Left cardiac atrium (tissue), 4 donors: Measurements from ENCODE around the gene CHTF18. TPM values are rescaled to one million over a fixed set of nuclear protein-coding genes. Genes with fewer than 3 reads are reported as not detected.
A peak's percentile ranks its signal among the peaks of the same experiment; 100 is the strongest.
"Not testable (repeated sequence)": the region's sequence is repeated elsewhere in the genome, so short reads cannot be mapped to it uniquely, and the experiment has no call there.

Experiments
- ATAC-seq, 2 donors: fragments of 200-7000 bp; cut with Tn5 transposase; one replicate each; pipeline ENCODE4 v1.9.1; 2020; ENCODE audit warnings: mild to moderate bottlenecking in 2 of 2, moderate library complexity in 2 of 2
- DNase-seq: peaks from one replicate; pipeline ENCODE4 v3.0.0-alpha.2; 2020
- intact Hi-C, 2 donors: fragments of 100-400 bp; cut with DNase I; formaldehyde crosslinking; loops; one replicate each; pipeline versions ENCODE4 v1.14.1 to v1.15.1; 2022 to 2023
- microRNA-seq, 2 donors: library from miRNA; unstranded; fragments of <30 nt; microRNA quantifications; one replicate each; pipeline ENCODE4 v1.2.0, GENCODE V29; 2020
- total RNA-seq, 2 donors: library from RNA; stranded (reverse); fragmentation: NEBNext Ultra II Directional; extraction: Animal tissue kit (Norgen Biotek cat#: 25700); gene quantifications; one replicate each; pipeline ENCODE4 v1.2.1, GENCODE V29; 2021
- donor health status: DM: no; HTN: yes; CAD: no.
- donor health status: DM: no; HTN: yes; CAD: no; lungs with severe emphysema.
- donor health status: DM: yes; HTN: yes; CAD: no.
- donor health status: Dilated cardiomyopathy.

CHTF18 gene
- total RNA-seq, 2 donors from 2014 or later: 4.7 to 8.8 TPM

- ATAC-seq, DNase-seq, intact Hi-C loops: not testable (repeated sequence)
Observed at GRCh38 chr16:836822-837221, 48.4 kb downstream of the CHTF18 start.

- ATAC-seq: no peak
- no peak for DNase-seq
- intact Hi-C loops: no loop called here
Observed at GRCh38 chr16:838741-839140, 50.3 kb downstream of the CHTF18 start.

GRCh38 chr16:839643-840408 is 51.4 kb downstream of the CHTF18 start:
- ATAC-seq (no peak), DNase-seq (no peak)
- intact Hi-C loops: no loop called here

GRCh38 chr16:840561-841454 is 52.4 kb downstream of the CHTF18 start:
- DNase-seq (no peak), ATAC-seq (no peak)
- intact Hi-C loops: no loop called here

GRCh38 chr16:841455-842060 is 53.1 kb downstream of the CHTF18 start:
- intact Hi-C loops: no loop called here
- DNase-seq: no peak
- no peak for ATAC-seq

- intact Hi-C loops: no loop called here
- ATAC-seq: no peak
- DNase-seq: no peak
Observed at GRCh38 chr16:842061-842476, 53.6 kb downstream of the CHTF18 start.

- intact Hi-C loops: no loop called here
- ATAC-seq (no peak), DNase-seq (no peak)
Observed at GRCh38 chr16:842711-843560, 54.5 kb downstream of the CHTF18 start.

GRCh38 chr16:843771-844170 is 55.4 kb downstream of the CHTF18 start:
- ATAC-seq (no peak), DNase-seq (no peak)
- intact Hi-C loops: no loop called here

- DNase-seq: peak; percentile 18
- ATAC-seq: no peak
- intact Hi-C loops: no loop called here
Observed at GRCh38 chr16:844638-845350, 56.4 kb downstream of the CHTF18 start.

- ATAC-seq: no peak
Observed at GRCh38 chr16:845351-845745, 56.9 kb downstream of the CHTF18 start.

GRCh38 chr16:847151-847550 is 58.7 kb downstream of the CHTF18 start:
- ATAC-seq: no peak
- intact Hi-C loops: no loop called here
- peak; percentile 9 for DNase-seq

More at GRCh38 chr16:845351-845745, 56.9 kb downstream of the CHTF18 start:
- peak; percentile 4 for DNase-seq
- intact Hi-C loops: no loop called here

Small RNAs within 50 kb of the gene (microRNA-seq; reads per million reads assigned to microRNA genes)
- 0 reads per million in 2 donors for gene MIR662

Other genes with a start within 250 kb of the CHTF18 start
- gene PRR35, start 228.2 kb upstream of the CHTF18 start, total RNA-seq: not detected
- under 1 TPM; 0.10 to 0.97 TPM for gene NHLRC4, start 221.6 kb upstream of the CHTF18 start, total RNA-seq
- gene PIGQ, start 218.7 kb upstream of the CHTF18 start, total RNA-seq: 10 to 100 TPM; 19.1 to 21.3 TPM
- gene RAB40C, start 198.6 kb upstream of the CHTF18 start, total RNA-seq: 10 to 100 TPM in 1 of 2 donors, 1 to 10 TPM in 1; 9.9 to 13.5 TPM
- gene WFIKKN1, start 157.6 kb upstream of the CHTF18 start, total RNA-seq: under 1 TPM; 0.21 to 0.50 TPM
- 10 to 100 TPM; 42.8 to 61.8 TPM for gene METTL26, start 152.3 kb upstream of the CHTF18 start, total RNA-seq
- 100 to 1,000 TPM in 1 of 2 donors, 10 to 100 TPM in 1; 92.8 to 117 TPM for gene MCRIP2, start 146.8 kb upstream of the CHTF18 start, total RNA-seq
- 10 to 100 TPM in 1 of 2 donors, 1 to 10 TPM in 1; 9.6 to 15.5 TPM for gene WDR90, start 139.3 kb upstream of the CHTF18 start, total RNA-seq
- gene RHOT2, start 120.5 kb upstream of the CHTF18 start, total RNA-seq: 100 to 1,000 TPM in 1 of 2 donors, 10 to 100 TPM in 1; 73.8 to 106 TPM
- gene RHBDL1, start 112.9 kb upstream of the CHTF18 start, total RNA-seq: 1 to 10 TPM; 1.2 TPM
- 100 to 1,000 TPM in 1 of 2 donors, 10 to 100 TPM in 1; 89.1 to 101 TPM for gene STUB1, start 108.2 kb upstream of the CHTF18 start, total RNA-seq
- gene JMJD8, start 104.3 kb upstream of the CHTF18 start, total RNA-seq: 10 to 100 TPM; 45.5 to 48.9 TPM
- gene WDR24, start 98.2 kb upstream of the CHTF18 start, total RNA-seq: 1 to 10 TPM; 8.2 TPM
- gene FBXL16, start 82.8 kb upstream of the CHTF18 start, total RNA-seq: 1 to 10 TPM in 1 of 2 donors, under 1 TPM in 1; 0.32 to 1.0 TPM
- gene METRN, start 73.5 kb upstream of the CHTF18 start, total RNA-seq: 10 to 100 TPM; 53.7 to 56.8 TPM
- 10 to 100 TPM; 32.5 to 36.8 TPM for gene ANTKMT, start 67.5 kb upstream of the CHTF18 start, total RNA-seq
- gene CCDC78, start 62.2 kb upstream of the CHTF18 start, total RNA-seq: under 1 TPM; 0.50 to 0.56 TPM
- gene HAGHL, start 61.5 kb upstream of the CHTF18 start, total RNA-seq: 10 to 100 TPM; 12.0 to 15.8 TPM
- gene CIAO3, start 47.6 kb upstream of the CHTF18 start, total RNA-seq: 10 to 100 TPM; 22.6 to 23.3 TPM
- 10 to 100 TPM; 12.6 to 13.0 TPM for gene MSLN, start 27.9 kb upstream of the CHTF18 start, total RNA-seq
- 10 to 100 TPM; 11.1 to 11.4 TPM for gene RPUSD1, start 239 bp upstream of the CHTF18 start, total RNA-seq
- gene GNG13, start 12.1 kb downstream of the CHTF18 start, total RNA-seq: not detected
- 10 to 100 TPM; 11.9 to 12.0 TPM for gene LMF1, start 182.4 kb downstream of the CHTF18 start, total RNA-seq
- 1 to 10 TPM; 1.3 to 3.0 TPM for gene SOX8, start 193.2 kb downstream of the CHTF18 start, total RNA-seq